NOMO-1 (cell line): ENCODE results near the gene ST6GALNAC4.
"Not testable (repeated sequence)": the region's sequence is repeated elsewhere in the genome, so short reads cannot be mapped to it uniquely, and the experiment has no call there.

Experiments
- DNase-seq, 2 experiments: peaks; one replicate each; lab custom pipeline; 2025; ENCODE audit not compliant: unreplicated experiment in 2 of 2; lab: John Stamatoyannopoulos, UW

Gene ST6GALNAC4

GRCh38 chr9:127874301-127875221 lies 42.3 kb downstream of the ST6GALNAC4 start:
- DNase-seq, result no peak

- DNase-seq, result no peak
Measured at GRCh38 chr9:127873886-127874285, 43.0 kb downstream of the ST6GALNAC4 start.

GRCh38 chr9:127873223-127873691 lies 43.6 kb downstream of the ST6GALNAC4 start:
- DNase-seq, result no peak

GRCh38 chr9:127872369-127873222 lies 44.2 kb downstream of the ST6GALNAC4 start:
- DNase-seq, result no peak

GRCh38 chr9:127871531-127871930 lies 45.3 kb downstream of the ST6GALNAC4 start:
- no peak for DNase-seq

GRCh38 chr9:127870887-127871286 lies 46.0 kb downstream of the ST6GALNAC4 start:
- no peak for DNase-seq

- DNase-seq, result not testable (repeated sequence)
Measured at GRCh38 chr9:127870153-127870491, 46.7 kb downstream of the ST6GALNAC4 start.

GRCh38 chr9:127869310-127870152 lies 47.3 kb downstream of the ST6GALNAC4 start:
- DNase-seq, result peak; percentile 65 to 72

- no peak for DNase-seq
Measured at GRCh38 chr9:127868278-127868902, 48.5 kb downstream of the ST6GALNAC4 start.

GRCh38 chr9:127867356-127868277 lies 49.2 kb downstream of the ST6GALNAC4 start:
- no peak for DNase-seq

- DNase-seq, result no peak
Measured at GRCh38 chr9:127866535-127866934, 50.3 kb downstream of the ST6GALNAC4 start.

GRCh38 chr9:127865645-127866464 lies 51.0 kb downstream of the ST6GALNAC4 start:
- DNase-seq, result no peak

GRCh38 chr9:127863191-127863621 lies 53.6 kb downstream of the ST6GALNAC4 start:
- DNase-seq, result no peak

GRCh38 chr9:127862075-127863011 lies 54.5 kb downstream of the ST6GALNAC4 start:
- peak; percentile 79 to 94 for DNase-seq

- DNase-seq, result no peak
Measured at GRCh38 chr9:127860779-127861178, 56.1 kb downstream of the ST6GALNAC4 start.

- no peak for DNase-seq
Measured at GRCh38 chr9:127860260-127860659, 56.6 kb downstream of the ST6GALNAC4 start.

- no peak for DNase-seq
Measured at GRCh38 chr9:127858041-127858512, 58.8 kb downstream of the ST6GALNAC4 start.
